Body of pancreas (tissue), 4 donors: ENCODE data around the gene PRRC2B. TPM values are rescaled to one million over a fixed set of nuclear protein-coding genes. Genes with fewer than 3 reads are reported as not detected.
"Not testable (repeated sequence)": the region's sequence is repeated elsewhere in the genome, so short reads cannot be mapped to it uniquely, and the experiment has no call there.

Experiments used
- ATAC-seq: fragments of 150-250 bp; one replicate; pipeline ENCODE4 v1.9.1; 2016
- DNase-seq, 4 donors: peaks; one replicate each; pipeline ENCODE4 v3.0.0-alpha.2; 2019
- H3K27ac ChIP-seq, 4 donors: fragments of 200-600 bp; sonication (generic); 1 replicate in 3 of 4; 2 replicates in 1 of 4; pipeline versions ENCODE4 v1.5.1 to v1.6.1; 2016 to 2019; ENCODE audit warnings: mild to moderate bottlenecking in 1 of 4, mixed read lengths in 1 of 4, moderate library complexity in 1 of 4
- H3K27me3 ChIP-seq, 2 donors: fragments of 200-600 bp; sonication (generic); one replicate each; pipeline ENCODE4 v1.6.0; 2016; ENCODE audit warnings: mild to moderate bottlenecking in 1 of 2
- H3K36me3 ChIP-seq, 2 donors: fragments of 200-600 bp; sonication (generic); replicated peaks in 1 of 2; 2 replicates each; pipeline ENCODE4 v1.5.1; 2016; ENCODE audit warnings: low read depth in 2 of 2; ENCODE audit not compliant: insufficient read depth in 1 of 2
- H3K4me1 ChIP-seq: fragments of 200-600 bp; sonication (generic); one replicate; pipeline ENCODE4 v1.6.0; 2016
- H3K4me3 ChIP-seq, 2 donors: fragments of 200-600 bp; sonication (generic); 1 replicate in 1 of 2; 2 replicates in 1 of 2; pipeline ENCODE4 v1.5.1; 2016 to 2019
- H3K9me3 ChIP-seq, 3 donors: fragments of 200-600 bp; sonication (generic); 1 replicate in 2 of 3; 2 replicates in 1 of 3; pipeline ENCODE4 v1.5.1; 2016
- POLR2A ChIP-seq, 3 donors: fragments of 450-650 bp; IDR thresholded peaks; one replicate each; pipeline ENCODE4 v1.6.1; 2016; ENCODE audit warnings: antibody characterized with exemption in 3 of 3, mild to moderate bottlenecking in 2 of 3
- WGBS, 2 donors: methylation state at CpG; one replicate each; pipeline ENCODE4 v1.1.5; 2017; 5-methylcytosine and 5-hydroxymethylcytosine counted together
- intact Hi-C: fragments of 100-400 bp; cut with DNase I; formaldehyde crosslinking; loops from one replicate; pipeline ENCODE4 v1.15.1; 2023
- total RNA-seq, 2 donors: library from RNA; depleted of rRNA; stranded (reverse); fragments of >200 nt; gene quantifications; one replicate each; pipeline ENCODE4 v1.1.0, GENCODE V29; 2016
- TF ChIP-seq, protein P1 (sequence below), 7 experiments: fragments of 450-650 bp in 4 of 7; fragments of 200-600 bp in 3 of 7; sonication (generic) in 3 of 7; IDR thresholded peaks; one replicate each; pipeline ENCODE4 v1.5.1; 2016 to 2019; ENCODE audit warnings: antibody characterized with exemption in 7 of 7

PRRC2B gene
- total RNA-seq, 2 donors from 2014 or later, result 78.3 to 177 TPM

DNA sequence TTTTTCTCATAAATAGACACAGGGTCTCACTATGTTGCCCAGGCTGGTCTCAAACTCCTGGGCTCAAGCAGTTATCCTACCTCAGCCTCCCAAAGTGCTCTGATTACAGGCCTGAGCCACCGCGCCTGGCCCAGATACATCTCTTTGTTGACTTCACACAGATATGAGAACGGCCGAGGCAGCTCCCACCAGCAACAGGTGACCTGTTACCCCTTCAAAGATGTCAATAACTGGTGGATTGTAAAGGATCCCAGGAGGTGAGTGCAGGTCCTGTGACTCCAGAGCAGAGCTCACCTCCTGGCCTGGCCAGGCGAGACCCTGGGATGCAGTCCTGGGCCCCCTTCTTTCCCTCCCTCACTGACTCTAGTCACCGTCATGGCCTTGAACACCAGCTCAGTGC lies 118.0 kb downstream of the PRRC2B start:
- Histone ChIP-seq H3K36me3 (peaks cover 0 to 25% of the 10 kb centered on the region in 2 donors), H3K9me3 (no peaks in the 10 kb centered on the region), H3K4me3 (no peak overlapping the region), H3K27me3 (no peaks in the 10 kb centered on the region), H3K27ac (no peak overlapping the region), H3K4me1 (no peaks in the 10 kb centered on the region)
- TF ChIP-seq, protein P1, sequence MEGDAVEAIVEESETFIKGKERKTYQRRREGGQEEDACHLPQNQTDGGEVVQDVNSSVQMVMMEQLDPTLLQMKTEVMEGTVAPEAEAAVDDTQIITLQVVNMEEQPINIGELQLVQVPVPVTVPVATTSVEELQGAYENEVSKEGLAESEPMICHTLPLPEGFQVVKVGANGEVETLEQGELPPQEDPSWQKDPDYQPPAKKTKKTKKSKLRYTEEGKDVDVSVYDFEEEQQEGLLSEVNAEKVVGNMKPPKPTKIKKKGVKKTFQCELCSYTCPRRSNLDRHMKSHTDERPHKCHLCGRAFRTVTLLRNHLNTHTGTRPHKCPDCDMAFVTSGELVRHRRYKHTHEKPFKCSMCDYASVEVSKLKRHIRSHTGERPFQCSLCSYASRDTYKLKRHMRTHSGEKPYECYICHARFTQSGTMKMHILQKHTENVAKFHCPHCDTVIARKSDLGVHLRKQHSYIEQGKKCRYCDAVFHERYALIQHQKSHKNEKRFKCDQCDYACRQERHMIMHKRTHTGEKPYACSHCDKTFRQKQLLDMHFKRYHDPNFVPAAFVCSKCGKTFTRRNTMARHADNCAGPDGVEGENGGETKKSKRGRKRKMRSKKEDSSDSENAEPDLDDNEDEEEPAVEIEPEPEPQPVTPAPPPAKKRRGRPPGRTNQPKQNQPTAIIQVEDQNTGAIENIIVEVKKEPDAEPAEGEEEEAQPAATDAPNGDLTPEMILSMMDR (IDR thresholded peaks at IDR 0.05), result no peak
- TF ChIP-seq POLR2A (IDR thresholded peaks at IDR 0.05), result no peak
- WGBS, 2 donors, result 76 to 87% methylated on average over 5 to 6 of the region's 6 CpGs
- ATAC-seq (no peak), DNase-seq (no peak)
- intact Hi-C loops, result no loop called here

DNA sequence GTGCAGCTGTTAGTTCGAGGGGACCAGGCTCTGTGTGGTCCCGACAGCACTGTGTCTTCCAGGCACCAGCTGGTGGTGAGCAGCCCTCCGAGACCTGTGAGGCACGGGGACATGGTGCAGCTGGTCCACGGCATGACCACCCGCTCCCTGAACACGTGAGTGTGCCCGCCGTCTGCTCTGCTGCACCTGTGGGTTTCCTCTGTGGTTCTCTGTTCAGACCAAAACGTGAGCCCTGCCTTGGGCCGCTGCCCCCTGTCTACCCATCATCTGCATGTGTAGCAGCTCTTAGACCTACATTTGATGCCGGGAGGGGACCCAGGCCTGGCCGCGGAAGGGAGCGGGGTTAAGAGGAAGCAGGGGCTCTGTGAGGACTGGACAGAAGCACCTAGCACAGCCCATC lies 119.3 kb downstream of the PRRC2B start:
- H3K36me3 ChIP-seq, result peaks cover 0 to 22% of the 10 kb centered on the region in 2 donors
- no peak overlapping the region for H3K27ac ChIP-seq
- H3K4me3 ChIP-seq, result no peak overlapping the region
- TF ChIP-seq, protein P1 (IDR thresholded peaks at IDR 0.05), result no peak
- no peak for TF ChIP-seq POLR2A (IDR thresholded peaks at IDR 0.05)
- no peaks in the 10 kb centered on the region for H3K4me1 ChIP-seq
- H3K9me3 ChIP-seq, result no peaks in the 10 kb centered on the region
- ATAC-seq (no peak), DNase-seq (no peak)
- 90 to 95% methylated on average over 13 to 14 of the region's 15 CpGs for WGBS, 2 donors
- no peaks in the 10 kb centered on the region for H3K27me3 ChIP-seq
- intact Hi-C loops, result no loop called here

DNA sequence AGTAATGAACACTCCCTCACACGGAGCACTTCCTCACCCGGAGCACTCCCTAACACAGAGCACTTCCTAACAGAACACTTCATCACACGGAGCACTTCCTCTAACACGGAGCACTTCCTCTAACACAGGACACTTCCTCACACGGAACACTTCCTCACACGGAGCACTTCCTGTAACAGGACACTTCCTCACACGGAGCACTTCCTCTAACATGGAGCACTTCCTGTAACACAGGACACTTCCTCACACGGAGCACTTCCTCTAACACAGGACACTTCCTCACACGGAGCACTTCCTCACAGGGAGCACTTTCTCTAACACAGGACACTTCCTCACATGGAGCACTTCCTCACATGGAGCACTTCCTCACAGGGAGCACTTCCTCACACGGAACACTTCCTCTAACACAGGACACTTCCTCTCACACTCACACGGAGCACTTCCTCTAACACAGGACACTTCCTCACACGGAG lies 121.7 kb downstream of the PRRC2B start:
- intact Hi-C loops, H3K9me3 ChIP-seq, H3K4me3 ChIP-seq, H3K27me3 ChIP-seq, H3K27ac ChIP-seq, ATAC-seq, DNase-seq, H3K4me1 ChIP-seq: not testable (repeated sequence)
- WGBS, 2 donors, result 78 to 100% methylated on average over 5 to 9 of the region's 12 CpGs
- H3K36me3 ChIP-seq, result peaks cover 0 to 38% of the 10 kb centered on the region in 2 donors

DNA sequence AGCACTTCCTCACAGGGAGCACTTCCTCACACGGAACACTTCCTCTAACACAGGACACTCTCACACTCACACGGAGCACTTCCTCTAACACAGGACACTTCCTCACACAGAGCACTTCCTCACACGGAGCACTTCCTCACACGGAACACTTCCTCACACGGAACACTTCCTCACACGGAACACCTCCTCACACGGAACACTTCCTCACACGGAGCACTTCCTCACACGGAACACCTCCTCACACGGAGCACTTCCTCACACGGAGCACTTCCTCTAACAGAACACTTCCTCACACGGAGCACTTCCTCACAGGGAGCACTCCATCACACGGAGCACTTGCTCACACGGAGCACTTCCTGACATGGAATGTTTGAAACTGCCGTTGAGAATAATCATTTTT lies 122.2 kb downstream of the PRRC2B start:
- no peaks in the 10 kb centered on the region for H3K4me1 ChIP-seq
- no peak overlapping the region for H3K27ac ChIP-seq
- 81 to 87% methylated on average over 13 to 14 of the region's 15 CpGs for WGBS, 2 donors
- DNase-seq, result no peak
- intact Hi-C loops, result no loop called here
- ATAC-seq, result no peak
- H3K36me3 ChIP-seq, result peaks cover 0 to 37% of the 10 kb centered on the region in 2 donors
- TF ChIP-seq, protein P1 (IDR thresholded peaks at IDR 0.05), result no peak
- TF ChIP-seq POLR2A (IDR thresholded peaks at IDR 0.05), result no peak
- H3K4me3 ChIP-seq, result no peak overlapping the region
- H3K9me3 ChIP-seq, result no peaks in the 10 kb centered on the region
- no peaks in the 10 kb centered on the region for H3K27me3 ChIP-seq

DNA sequence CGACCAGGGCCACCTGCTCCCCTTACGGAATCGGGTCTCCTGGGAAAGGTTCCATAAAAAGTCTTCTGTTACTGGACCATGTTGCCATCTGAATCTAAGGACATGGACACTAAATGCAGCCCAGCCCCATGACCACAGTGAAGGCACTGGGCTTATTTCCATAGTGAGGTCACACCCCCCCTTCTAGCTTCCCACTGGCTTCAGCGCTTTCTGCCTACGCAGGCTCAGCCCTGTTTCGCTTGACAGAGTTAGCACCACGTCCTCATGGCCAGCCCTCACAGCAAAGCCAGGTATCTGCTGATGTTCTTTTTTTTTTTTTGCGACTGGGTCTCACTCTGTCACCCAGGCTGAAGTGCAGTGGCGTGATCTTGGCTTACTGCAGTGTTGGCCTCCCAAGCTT lies 123.0 kb downstream of the PRRC2B start:
- no peaks in the 10 kb centered on the region for H3K27me3 ChIP-seq
- H3K9me3 ChIP-seq, result no peaks in the 10 kb centered on the region
- TF ChIP-seq, protein P1 (IDR thresholded peaks at IDR 0.05), result no peak
- no peak for TF ChIP-seq POLR2A (IDR thresholded peaks at IDR 0.05)
- no peak overlapping the region for H3K4me3 ChIP-seq
- 91 to 96% methylated on average over 6 to 9 of the region's 9 CpGs for WGBS, 2 donors
- intact Hi-C loops, result no loop called here
- no peak overlapping the region for H3K27ac ChIP-seq
- ATAC-seq (no peak), DNase-seq (no peak)
- no peaks in the 10 kb centered on the region for H3K4me1 ChIP-seq
- H3K36me3 ChIP-seq, result peaks cover 0 to 31% of the 10 kb centered on the region in 2 donors
